GM19099 (cell line): ENCODE data around the gene NAA25.

ENCODE experiments used
- POLR2A ChIP-seq: IDR thresholded peaks from 3 replicates; pipeline ENCODE4 v1.6.1; 2011; ENCODE audit warnings: low read depth; ENCODE audit not compliant: insufficient read length; ENCODE audit errors: extremely low read depth

NAA25 gene

GRCh38 chr12:112122823-112123690 lies 14.5 kb upstream of the NAA25 start:
- no peak for TF ChIP-seq POLR2A

DNA sequence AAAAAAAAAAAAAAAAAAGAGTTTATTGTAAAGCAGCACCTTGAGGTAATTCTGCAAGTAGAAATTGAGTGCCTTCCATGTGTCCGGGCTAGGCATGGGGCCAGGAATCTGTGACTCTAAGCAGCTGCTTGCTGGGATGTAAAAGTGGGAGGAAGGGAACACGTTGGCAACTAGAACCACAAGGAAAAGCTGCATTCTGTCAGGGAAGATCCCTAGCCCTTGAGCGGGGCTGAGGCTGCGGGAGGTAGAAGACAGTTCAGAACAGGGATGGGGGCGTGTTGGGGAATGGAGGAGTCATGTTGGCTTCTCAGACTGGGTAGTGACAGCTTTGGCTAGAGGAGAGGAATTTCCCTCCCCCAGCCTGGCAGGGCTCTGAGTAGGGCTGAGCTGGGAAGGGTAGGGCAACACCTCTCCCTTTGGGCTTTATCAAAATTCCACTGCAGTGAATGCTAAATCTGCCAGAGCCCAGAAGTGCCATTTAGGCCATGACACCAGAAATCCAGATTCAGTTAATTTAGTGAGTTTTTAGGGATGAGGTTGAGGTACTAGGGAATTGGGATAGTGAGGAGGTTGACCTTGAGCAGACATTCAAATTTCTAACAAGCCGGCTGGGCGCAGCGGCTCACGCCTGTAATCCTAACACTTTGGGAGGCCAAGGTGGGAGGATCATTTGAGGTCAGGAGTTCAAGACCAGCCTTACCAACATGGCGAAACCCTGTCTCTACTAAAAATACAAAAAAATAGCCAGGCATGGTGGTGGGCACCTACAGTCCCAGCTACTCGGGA lies 13.4 kb upstream of the NAA25 start:
- no peak for TF ChIP-seq POLR2A

GRCh38 chr12:112117685-112118084 lies 9.1 kb upstream of the NAA25 start:
- TF ChIP-seq POLR2A: no peak

- TF ChIP-seq POLR2A: no peak
Measured at GRCh38 chr12:112116232-112117060, 7.9 kb upstream of the NAA25 start.

- TF ChIP-seq POLR2A: no peak
Measured at GRCh38 chr12:112115259-112116045, 6.9 kb upstream of the NAA25 start.

GRCh38 chr12:112112409-112113133 lies 4.0 kb upstream of the NAA25 start:
- TF ChIP-seq POLR2A: no peak

DNA sequence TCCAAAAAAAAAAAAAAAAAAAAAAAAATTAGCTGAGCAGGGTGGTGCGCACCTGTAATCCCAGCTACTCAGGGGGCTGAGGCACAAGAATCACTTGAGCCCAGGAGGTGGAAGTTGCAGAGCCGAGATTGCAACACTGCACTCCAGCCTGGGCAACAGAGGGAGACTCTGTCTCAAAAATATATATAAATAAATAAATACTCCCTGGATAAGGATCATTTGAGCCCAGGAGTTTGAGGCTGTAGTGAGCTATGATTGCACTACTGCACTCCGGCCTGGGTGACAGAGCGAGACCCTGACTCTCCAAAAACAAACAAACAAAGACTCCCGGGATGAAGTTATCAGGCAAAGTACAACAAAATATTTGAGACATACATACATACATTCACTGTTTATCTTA lies 3.3 kb upstream of the NAA25 start:
- no peak for TF ChIP-seq POLR2A

- no peak for TF ChIP-seq POLR2A
Measured at GRCh38 chr12:112107306-112108201, 1.0 kb downstream of the NAA25 start.

GRCh38 chr12:112105891-112106290 lies 2.7 kb downstream of the NAA25 start:
- TF ChIP-seq POLR2A: no peak

DNA sequence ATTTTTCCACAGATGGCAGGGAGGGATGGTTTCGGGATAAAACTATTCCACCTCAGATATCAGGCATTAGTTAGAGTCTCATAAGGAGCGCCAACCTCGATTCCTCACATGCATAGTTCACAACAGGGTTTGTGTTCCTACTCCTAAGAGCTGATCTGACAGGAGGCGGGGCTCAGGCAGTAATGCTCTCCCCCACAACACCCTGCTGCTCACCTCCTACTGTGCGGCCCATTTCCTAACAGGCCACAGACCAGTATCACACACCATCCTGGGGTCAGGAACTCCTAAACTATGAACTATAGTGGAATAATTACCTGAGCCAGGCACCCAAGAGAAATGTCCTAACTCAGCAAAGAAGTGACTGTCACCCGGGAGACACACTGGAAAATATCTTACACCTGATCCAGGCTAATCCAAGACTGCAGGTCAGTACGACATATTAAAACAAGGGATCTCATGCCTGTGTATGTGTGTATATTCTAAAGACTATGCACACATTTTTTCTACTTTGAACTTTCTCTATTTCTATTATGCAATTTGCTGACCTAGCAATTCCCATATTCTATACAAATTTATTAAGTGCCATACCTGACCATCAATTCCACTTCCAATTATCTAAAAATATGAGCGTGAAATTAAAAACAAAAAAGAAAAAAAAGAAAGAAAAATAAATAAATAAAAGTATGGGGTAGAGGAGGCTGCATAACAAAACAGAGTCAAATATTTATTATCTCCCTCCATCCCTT lies 4.7 kb downstream of the NAA25 start:
- no peak for TF ChIP-seq POLR2A

DNA sequence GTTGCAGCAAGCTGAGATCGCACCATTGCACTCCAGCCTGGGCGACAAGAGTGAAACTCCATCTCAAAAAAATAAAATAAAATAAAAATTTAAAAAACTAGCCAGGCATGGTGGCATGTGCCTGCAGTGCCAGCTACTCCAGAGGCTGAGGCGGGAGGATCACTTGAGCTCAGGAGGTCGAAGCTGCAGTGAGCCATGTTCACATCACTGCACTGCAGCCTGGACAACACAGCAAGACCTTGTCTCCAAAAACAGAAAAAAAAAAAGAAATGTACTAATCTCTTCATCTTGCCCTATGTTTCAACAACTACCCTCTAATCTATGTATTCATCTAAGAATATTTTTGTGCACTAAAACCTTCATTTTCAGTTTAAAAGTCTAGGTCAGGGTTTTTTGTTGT lies 6.5 kb downstream of the NAA25 start:
- no peak for TF ChIP-seq POLR2A

DNA sequence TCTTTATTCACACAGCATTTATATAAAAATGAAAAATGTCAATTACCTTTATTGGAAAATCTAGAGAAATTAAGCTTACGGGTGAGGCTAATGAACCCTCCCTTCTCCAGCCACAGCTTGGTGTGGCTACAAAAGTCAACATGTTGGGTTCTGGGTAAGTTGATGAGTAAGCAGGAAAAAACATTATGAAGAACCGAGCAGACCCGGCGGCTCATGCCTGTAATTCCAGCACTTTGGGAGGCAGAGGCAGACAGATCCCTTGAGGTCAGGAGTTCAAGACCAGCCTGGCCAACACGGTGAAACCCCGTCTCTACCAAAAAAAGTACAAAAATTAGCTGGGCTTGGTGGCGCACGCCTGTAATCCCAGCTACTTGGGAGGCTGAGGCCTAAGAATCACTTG lies 10.9 kb downstream of the NAA25 start:
- TF ChIP-seq POLR2A: no peak
